NCI-H510A (cell line): ENCODE measurements around the gene CENPF.

Experiments used
- DNase-seq: peaks from one replicate; lab custom pipeline; 2025; lab: John Stamatoyannopoulos, UW

Gene CENPF

DNA sequence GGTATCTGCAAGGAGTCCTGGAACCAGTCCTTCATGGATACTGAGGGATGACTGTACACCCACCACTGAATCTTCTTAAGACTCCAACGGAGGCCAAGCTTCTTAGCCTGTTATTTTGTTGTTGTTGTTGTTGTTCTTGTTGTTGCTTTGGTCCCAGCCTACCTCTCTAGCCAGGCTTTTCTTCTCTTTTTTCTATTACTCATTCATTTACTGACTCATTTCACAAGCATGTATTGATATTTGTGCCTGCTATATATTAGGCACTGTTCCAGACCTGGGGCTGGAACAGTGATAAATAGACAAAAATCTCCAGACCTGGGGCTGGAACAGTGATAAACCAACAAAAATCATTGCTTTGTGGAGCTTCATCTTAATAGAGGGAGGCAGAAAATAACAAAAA is 20.4 kb downstream of the CENPF start:
- no peak for DNase-seq

DNA sequence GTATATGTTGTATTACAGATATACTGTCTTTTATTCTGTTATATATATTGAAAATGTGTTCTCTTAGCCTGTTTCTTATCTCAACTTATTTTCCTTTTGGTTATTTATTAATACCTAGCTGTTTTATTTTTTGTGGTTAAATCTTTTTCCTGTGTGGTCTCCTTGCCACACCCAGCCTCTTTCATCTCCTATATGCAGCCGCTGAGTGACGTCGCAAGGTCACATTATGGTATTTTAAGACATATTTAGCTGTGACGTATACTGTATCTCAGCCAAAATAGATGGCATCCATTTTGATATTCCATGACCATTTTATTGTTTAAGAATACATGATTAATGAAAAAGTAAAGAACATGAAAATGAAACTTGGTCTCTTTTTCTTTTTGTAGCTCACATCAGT is 29.1 kb downstream of the CENPF start:
- no peak for DNase-seq

DNA sequence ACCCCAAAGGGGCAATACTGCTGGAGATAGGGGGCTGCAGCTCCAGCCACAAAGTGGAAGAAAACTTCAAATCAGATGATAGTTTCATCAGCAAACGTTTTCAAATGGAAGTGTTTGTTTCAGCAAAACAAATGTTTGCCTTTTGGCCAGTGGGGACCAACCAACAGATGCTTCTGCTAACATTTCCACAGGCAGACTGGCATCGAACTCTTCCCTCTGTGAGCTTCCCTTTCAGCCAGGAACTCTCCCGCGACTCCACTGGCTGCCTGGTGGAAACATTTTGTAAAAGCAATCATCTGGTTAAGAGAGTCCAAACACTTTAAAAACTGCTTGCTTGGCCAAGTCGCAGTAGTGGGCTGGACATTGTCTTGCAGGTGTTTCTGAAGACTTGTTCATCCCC is 30.7 kb downstream of the CENPF start:
- no peak for DNase-seq

DNA sequence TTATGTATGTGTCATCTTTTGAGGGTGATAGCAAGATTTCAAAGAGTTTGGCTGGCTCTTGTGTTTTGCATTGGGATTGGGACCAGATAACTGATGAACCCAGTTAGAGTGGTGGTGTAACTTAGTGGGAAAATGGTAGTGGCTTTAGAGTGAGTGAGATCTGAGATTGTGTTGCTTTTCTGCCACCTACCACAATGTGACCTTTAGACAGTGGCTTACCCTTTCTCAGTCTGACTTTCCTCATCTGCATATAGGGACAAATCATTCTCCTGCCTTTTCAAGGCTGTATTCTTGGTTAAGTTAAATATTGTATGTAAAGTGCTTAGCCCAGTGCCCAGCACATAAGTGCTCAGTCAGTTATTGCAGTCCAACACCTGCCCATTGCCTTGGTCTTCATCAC is 31.3 kb downstream of the CENPF start:
- no peak for DNase-seq

DNA sequence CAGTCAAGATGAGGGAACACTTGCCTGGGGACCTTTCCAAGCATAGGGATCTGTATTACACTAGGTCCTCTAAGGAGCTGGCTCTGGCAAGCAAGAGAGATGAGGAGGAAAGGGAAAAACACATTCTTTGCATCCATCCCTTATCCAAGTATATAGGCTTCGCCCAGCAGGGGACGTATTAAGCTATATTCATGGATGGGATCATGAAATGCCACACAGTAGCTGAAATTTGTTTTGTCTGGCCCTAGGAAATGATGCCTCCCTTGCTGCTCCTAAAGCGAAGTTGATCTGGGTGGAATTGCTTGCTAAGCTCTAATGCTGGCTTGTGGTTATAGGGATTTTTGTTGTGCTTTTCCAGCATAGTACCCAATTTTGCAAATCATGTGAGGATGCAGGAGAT is 32.1 kb downstream of the CENPF start:
- no peak for DNase-seq

DNA sequence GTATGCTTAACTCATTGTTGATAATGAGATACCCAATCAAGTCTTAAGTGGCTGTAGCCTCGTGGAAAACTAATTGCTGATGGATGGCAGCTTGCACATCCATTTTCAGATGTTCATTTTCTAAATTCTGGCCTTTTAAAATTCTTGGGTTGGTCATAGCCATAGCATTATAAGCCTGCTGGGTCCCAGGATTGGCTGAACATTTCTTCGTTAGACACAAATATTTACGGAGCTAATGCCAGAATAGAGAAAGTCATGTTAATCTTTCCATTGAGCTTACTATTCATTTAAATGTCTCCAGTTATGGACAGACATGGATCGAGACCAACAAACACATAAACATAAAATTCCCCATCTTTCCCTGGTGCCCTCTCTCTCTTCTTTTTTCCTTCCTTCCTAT is 32.5 kb downstream of the CENPF start:
- no peak for DNase-seq

DNA sequence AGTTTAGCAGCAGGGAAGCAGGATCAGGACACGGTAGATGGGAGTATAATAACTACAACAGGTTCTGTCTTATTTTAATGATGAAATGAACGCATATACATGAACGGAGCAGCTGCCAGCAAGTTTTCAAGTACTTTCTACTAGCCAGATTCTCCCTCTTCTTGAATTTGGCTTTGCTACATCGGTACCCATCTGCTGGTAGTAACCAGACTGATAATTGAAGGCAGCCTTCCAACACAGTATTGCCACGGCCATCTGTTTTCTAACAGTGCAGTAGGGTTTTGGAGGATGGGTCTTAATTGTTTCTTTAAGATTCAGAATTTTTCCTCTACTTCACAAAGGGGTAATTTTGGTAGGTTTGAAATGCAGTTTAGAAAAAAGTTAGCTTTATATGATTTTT is 33.4 kb downstream of the CENPF start:
- DNase-seq: no peak

DNA sequence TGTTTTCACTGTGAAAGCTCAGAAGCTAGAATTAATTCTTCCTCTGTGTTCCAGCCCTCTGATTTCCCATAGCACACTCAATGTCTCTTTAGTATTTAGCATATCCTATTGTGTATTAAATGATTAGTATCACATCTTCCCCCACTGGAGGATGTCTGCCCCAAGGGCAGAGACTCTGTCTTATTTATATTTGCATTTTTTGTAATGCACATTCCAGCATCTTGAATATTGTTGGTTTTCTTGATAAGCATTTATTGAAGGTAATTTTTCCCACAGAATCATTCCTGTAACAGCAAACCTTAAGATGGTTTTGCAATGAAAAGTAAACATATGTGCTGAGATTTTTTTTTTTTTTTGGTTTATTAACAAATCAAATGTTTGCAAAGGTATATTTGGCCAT is 34.1 kb downstream of the CENPF start:
- DNase-seq: no peak

DNA sequence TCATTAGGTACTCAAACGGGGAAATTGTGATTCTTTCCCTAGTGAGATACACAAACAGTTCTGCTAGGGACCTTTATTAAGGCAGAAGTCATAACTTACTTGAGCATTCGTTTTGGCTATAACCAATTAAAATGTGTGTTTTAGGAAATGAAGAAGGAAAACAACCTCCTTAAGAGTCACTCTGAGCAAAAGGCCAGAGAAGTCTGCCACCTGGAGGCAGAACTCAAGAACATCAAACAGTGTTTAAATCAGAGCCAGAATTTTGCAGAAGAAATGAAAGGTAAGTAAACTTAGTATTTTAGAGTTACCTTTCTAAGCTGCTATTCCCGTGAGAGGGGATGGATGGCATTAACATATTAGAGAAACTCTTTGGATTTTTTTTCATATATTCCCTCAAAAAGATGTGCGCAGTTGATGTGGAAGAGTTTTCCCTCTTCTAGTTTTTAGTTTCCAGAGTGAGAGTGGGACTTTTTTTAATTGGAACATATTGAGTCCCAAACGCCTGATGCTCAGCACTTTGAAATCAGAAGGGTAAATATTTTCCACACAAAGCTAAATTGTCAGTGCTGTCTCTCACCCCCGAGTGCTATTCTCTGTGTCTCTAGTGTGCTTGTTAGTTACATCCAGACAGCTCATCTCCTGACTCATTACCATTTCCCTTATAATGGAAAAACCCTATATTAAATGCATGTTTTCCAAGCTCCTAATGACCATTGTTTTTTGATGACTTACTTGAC is 34.9 kb downstream of the CENPF start:
- DNase-seq: no peak

DNA sequence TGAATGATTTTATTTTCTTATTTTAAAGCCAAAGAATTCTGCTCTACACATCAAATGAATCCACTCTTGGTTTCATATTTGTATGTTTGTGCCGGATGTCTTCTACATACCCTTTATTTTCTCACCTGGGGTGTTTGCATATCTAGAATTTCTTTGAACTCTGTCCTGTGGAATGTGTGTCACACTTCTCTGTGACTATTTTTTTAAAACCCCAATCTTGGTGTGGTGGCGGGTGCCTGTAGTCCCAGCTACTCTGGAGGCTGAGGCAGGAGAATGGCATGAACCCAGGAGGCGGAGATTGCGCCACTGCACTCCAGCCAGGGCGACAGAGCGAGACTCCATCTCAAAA is 35.4 kb downstream of the CENPF start:
- no peak for DNase-seq

DNA sequence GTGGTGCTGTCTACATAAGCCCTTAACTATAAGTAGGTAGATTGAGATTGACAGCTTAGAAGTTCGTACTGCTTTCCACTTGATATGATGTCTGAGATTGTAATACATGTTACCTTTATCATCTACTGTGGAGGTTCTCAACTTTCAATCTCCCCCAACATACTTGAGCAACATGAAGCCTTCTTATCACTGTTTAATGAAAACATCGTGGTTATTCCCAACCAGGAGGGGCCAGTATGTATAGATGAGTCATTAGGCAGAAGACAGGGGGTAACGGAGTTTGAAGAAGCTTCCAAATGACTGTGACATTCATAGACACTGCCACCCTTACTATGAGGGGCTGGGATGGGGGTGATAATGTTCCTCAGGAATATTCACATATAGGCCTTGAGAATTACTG is 36.0 kb downstream of the CENPF start:
- no peak for DNase-seq

DNA sequence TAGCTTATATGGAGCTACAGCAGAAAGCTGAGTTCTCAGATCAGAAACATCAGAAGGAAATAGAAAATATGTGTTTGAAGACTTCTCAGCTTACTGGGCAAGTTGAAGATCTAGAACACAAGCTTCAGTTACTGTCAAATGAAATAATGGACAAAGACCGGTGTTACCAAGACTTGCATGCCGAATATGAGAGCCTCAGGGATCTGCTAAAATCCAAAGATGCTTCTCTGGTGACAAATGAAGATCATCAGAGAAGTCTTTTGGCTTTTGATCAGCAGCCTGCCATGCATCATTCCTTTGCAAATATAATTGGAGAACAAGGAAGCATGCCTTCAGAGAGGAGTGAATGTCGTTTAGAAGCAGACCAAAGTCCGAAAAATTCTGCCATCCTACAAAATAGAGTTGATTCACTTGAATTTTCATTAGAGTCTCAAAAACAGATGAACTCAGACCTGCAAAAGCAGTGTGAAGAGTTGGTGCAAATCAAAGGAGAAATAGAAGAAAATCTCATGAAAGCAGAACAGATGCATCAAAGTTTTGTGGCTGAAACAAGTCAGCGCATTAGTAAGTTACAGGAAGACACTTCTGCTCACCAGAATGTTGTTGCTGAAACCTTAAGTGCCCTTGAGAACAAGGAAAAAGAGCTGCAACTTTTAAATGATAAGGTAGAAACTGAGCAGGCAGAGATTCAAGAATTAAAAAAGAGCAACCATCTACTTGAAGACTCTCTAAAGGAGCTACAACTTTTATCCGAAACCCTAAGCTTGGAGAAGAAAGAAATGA is 37.6 kb downstream of the CENPF start:
- no peak for DNase-seq

DNA sequence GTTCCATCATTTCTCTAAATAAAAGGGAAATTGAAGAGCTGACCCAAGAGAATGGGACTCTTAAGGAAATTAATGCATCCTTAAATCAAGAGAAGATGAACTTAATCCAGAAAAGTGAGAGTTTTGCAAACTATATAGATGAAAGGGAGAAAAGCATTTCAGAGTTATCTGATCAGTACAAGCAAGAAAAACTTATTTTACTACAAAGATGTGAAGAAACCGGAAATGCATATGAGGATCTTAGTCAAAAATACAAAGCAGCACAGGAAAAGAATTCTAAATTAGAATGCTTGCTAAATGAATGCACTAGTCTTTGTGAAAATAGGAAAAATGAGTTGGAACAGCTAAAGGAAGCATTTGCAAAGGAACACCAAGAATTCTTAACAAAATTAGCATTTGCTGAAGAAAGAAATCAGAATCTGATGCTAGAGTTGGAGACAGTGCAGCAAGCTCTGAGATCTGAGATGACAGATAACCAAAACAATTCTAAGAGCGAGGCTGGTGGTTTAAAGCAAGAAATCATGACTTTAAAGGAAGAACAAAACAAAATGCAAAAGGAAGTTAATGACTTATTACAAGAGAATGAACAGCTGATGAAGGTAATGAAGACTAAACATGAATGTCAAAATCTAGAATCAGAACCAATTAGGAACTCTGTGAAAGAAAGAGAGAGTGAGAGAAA is 38.4 kb downstream of the CENPF start:
- no peak for DNase-seq

DNA sequence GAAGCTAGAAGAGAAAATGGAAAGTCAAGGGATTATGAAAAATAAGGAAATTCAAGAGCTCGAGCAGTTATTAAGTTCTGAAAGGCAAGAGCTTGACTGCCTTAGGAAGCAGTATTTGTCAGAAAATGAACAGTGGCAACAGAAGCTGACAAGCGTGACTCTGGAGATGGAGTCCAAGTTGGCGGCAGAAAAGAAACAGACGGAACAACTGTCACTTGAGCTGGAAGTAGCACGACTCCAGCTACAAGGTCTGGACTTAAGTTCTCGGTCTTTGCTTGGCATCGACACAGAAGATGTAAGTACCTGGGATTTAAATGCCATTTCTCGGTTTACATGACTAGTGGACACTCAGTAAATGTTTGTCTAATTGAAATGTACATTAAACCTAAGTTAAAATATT is 40.0 kb downstream of the CENPF start:
- no peak for DNase-seq

DNA sequence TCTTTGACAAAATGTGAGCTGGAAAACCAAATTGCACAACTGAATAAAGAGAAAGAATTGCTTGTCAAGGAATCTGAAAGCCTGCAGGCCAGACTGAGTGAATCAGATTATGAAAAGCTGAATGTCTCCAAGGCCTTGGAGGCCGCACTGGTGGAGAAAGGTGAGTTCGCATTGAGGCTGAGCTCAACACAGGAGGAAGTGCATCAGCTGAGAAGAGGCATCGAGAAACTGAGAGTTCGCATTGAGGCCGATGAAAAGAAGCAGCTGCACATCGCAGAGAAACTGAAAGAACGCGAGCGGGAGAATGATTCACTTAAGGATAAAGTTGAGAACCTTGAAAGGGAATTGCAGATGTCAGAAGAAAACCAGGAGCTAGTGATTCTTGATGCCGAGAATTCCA is 42.7 kb downstream of the CENPF start:
- no peak for DNase-seq

DNA sequence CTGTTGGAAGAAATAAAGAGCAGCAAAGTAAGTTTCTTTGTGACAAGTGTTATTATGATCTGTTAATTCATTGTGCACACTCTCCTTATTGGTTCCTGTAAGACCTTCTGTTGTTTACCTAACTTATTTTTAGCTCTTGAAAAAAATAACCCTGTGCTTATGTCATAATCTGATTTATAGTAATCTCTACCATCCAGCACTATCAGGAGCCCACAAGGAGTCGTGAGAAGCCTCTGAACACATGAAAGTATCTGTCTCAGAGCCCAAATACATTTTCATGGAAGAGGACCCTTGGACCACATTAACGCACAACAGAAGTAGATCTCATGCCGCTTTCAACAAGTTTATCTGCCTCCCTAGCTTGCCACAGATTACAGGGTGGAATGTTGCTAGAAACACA is 45.8 kb downstream of the CENPF start:
- DNase-seq: no peak

DNA sequence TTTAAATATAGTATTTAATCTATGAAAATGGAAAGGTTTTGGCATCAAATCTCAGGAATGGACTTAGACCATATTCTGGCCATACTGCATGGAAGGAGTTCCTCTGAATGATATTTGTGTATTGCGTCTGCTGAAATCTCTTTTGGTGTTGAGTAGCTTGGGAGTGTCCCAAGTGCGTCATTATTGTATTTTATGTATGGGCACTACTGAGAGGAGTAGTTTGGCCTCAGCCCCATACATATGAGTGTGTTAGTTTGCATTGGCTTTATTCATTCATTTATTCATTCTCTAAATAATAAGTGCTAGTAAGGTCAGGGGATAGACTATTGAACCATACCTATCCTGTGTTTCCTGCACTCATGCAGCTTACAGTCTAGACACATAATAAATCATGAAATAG is 46.6 kb downstream of the CENPF start:
- DNase-seq: no peak

DNA sequence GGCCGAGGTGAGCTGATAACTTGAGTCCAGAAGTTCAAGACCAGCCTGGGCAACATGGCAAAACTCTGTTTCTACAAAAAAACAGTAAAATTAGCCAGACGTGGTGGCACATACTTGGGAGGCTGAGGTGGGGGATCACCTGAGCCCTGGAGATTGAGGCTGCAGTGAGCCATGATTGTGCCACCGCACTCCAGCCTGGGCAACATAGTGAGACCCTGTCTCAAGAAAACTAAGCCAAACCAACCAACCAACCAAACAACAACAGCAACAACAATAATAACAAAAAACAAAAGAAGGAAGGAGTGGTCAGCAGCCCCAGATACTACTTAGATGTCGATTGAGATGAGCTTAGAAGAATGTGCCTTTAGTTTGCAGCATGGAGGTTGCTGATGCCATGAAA is 47.7 kb downstream of the CENPF start:
- DNase-seq: no peak

DNA sequence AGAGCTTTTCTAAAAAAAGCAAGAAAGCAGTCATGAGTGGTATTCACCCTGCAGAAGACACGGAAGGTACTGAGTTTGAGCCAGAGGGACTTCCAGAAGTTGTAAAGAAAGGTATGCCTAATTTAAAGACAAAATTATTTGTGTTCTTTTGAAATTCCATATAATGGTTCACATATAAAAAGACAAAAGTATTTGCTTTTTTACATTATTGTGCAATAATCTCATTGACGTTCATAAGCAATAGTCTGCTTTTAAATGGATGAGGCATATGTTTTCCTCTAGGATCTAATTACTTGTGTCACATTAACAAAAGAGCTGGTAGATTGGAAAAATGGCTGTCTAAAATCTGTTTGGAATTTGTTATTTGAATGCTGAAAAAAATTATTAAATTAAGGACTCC is 54.3 kb downstream of the CENPF start:
- no peak for DNase-seq

DNA sequence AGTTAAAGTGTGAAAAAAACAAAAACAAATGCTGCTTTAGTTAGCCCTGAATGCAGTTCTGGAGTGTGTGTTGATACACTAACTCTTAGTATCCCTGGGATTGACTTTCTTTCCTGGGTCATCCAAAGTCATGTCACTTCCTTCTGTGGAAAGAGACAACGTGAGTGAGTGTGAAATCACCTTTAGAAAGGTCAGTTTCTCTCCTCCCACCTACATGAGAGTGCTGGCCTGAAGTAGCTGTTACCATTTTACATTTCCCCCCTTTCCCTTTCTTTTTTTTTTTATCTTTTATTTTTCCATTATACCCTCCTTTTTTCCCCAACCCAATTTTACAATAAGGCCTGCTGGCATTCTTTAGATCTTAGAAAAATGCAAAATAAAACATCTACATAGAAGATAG is 55.2 kb downstream of the CENPF start:
- DNase-seq: no peak

DNA sequence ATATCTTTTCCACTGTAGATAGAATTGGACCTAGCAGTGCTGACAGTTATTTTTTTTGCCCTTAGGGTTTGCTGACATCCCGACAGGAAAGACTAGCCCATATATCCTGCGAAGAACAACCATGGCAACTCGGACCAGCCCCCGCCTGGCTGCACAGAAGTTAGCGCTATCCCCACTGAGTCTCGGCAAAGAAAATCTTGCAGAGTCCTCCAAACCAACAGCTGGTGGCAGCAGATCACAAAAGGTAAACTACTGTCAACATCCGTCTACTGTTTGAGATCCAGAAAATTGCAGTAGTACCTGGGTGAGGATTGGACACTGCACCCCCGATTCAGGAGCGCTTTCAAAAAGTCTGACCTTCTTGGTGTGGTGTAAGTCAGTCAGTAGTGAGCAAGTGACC is 55.8 kb downstream of the CENPF start:
- DNase-seq: peak; percentile 44

DNA sequence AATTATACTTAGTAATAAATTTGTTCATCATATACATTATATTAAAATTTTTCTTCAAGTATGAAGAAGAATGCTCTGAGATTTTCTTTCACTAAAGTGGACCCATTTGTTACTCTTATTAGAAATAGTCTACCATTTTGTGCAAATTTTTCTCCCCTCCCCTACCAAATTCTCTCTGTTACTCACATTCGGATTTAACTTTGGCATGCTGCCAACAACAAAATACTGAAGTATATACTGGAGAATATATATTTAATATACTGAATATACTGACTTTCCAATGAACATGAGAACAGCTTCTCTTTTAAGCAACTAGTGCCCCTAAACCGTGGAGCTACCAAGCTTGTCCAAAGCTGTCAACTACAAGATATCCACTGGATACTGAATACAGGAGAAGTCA is 57.2 kb downstream of the CENPF start:
- DNase-seq: no peak

DNA sequence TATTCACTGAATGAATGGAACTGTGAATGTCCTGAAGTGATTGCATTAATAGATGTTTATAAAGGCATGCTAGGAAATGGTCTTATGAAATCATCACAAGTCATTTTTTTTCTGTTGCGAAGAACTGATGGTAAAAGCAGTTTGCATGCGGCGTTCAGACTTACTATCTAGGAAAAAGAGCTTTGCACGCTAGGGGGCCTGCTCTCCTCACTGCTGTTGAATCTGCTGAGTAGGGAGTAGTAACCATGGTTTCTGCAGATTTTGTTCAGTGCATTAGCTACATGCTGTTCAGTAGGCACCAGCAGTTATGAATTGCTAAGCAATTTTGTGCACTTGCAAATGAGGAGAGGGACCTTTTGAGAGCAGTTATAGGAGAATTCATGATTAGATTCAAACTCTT is 57.9 kb downstream of the CENPF start:
- DNase-seq: no peak
